Neural progenitor cell (in vitro differentiated cells): ENCODE results near the gene CACNA1C. TPM values are rescaled to one million over a fixed set of nuclear protein-coding genes. Genes with fewer than 3 reads are reported as not detected.

Experiments used
- DNase-seq: peaks from one replicate; pipeline ENCODE4 v3.0.0-alpha.2; 2016; ENCODE audit warnings: low spot score
- H2AFZ ChIP-seq: fragments of 200-600 bp; sonication (generic); replicated peaks from 2 replicates; pipeline ENCODE4 v1.6.1; 2016; ENCODE audit warnings: antibody characterized with exemption
- H3F3A ChIP-seq: fragments of 200-600 bp; sonication (generic); 2 replicates; pipeline ENCODE4 v1.6.1; 2016; ENCODE audit warnings: antibody characterized with exemption, low read depth
- H3K27ac ChIP-seq: fragments of 200-600 bp; sonication (generic); 2 replicates; pipeline ENCODE4 v1.5.1; 2016; ENCODE audit warnings: mild to moderate bottlenecking
- H3K27me3 ChIP-seq: fragments of 200-600 bp; sonication (generic); 2 replicates; pipeline ENCODE4 v1.6.1; 2016; ENCODE audit warnings: mild to moderate bottlenecking, moderate library complexity
- H3K36me3 ChIP-seq: fragments of 200-600 bp; sonication (generic); 2 replicates; pipeline ENCODE4 v1.5.1; 2016
- H3K4me1 ChIP-seq: fragments of 200-600 bp; sonication (generic); 2 replicates; pipeline ENCODE4 v1.6.1; 2016; ENCODE audit warnings: mixed run types
- H3K4me2 ChIP-seq: fragments of 200-600 bp; sonication (generic); 2 replicates; pipeline ENCODE4 v1.6.1; 2016
- H3K4me3 ChIP-seq: fragments of 200-600 bp; sonication (generic); 2 replicates; pipeline ENCODE4 v1.5.1; 2016
- H3K79me2 ChIP-seq: fragments of 200-600 bp; sonication (generic); 2 replicates; pipeline ENCODE4 v1.6.1; 2016; ENCODE audit warnings: low read depth
- H3K9ac ChIP-seq: fragments of 200-600 bp; sonication (generic); 2 replicates; pipeline ENCODE4 v1.6.1; 2016
- H3K9me3 ChIP-seq: fragments of 200-600 bp; sonication (generic); 2 replicates; pipeline ENCODE4 v1.5.1; 2016; ENCODE audit warnings: low read depth
- H4K20me1 ChIP-seq: fragments of 200-600 bp; sonication (generic); 2 replicates; pipeline ENCODE4 v1.6.1; 2016; ENCODE audit warnings: low read depth
- H3K27ac Mint-ChIP-seq: 3 replicates; pipeline ENCODE4 v1.8.0; 2021; ENCODE audit warnings: mixed read lengths
- H3K27me3 Mint-ChIP-seq: 2 replicates; pipeline ENCODE4 v1.8.0; 2022; ENCODE audit warnings: low read depth, mild to moderate bottlenecking, inconsistent platforms, moderate library complexity, mixed read lengths; ENCODE audit not compliant: insufficient read depth
- H3K36me3 Mint-ChIP-seq: 3 replicates; pipeline ENCODE4 v1.8.0; 2021; ENCODE audit warnings: mixed read lengths
- H3K4me1 Mint-ChIP-seq: 3 replicates; pipeline ENCODE4 v1.8.0; 2021; ENCODE audit warnings: mixed read lengths
- H3K4me3 Mint-ChIP-seq: 3 replicates; pipeline ENCODE4 v1.8.0; 2021; ENCODE audit warnings: mild to moderate bottlenecking, moderate library complexity, mixed read lengths
- H3K9me3 Mint-ChIP-seq: 3 replicates; pipeline ENCODE4 v1.8.0; 2020; ENCODE audit warnings: mixed read lengths
- CTCF ChIP-seq: fragments of 200-600 bp; sonication (generic); IDR thresholded peaks from 2 replicates; pipeline ENCODE4 v1.5.1; 2017; ENCODE audit warnings: antibody characterized with exemption, mild to moderate bottlenecking
- EZH2 ChIP-seq: fragments of 200-600 bp; sonication (generic); IDR thresholded peaks from 2 replicates; pipeline ENCODE4 v1.6.1; 2017; ENCODE audit warnings: antibody characterized with exemption, mild to moderate bottlenecking, moderate library complexity
- EZH2phosphoT487 ChIP-seq: fragments of 200-600 bp; sonication (generic); IDR thresholded peaks from 2 replicates; pipeline ENCODE4 v1.6.1; 2017; ENCODE audit warnings: antibody characterized with exemption
- total RNA-seq: library from RNA; depleted of rRNA; stranded (reverse); fragments of >200 nt; gene quantifications from 2 replicates; pipeline ENCODE4 v1.2.3, GENCODE V29; 2015; ENCODE audit warnings: low replicate concordance

The CACNA1C gene
- total RNA-seq, 1 donor from 2014 or later: 2.7 TPM

DNA sequence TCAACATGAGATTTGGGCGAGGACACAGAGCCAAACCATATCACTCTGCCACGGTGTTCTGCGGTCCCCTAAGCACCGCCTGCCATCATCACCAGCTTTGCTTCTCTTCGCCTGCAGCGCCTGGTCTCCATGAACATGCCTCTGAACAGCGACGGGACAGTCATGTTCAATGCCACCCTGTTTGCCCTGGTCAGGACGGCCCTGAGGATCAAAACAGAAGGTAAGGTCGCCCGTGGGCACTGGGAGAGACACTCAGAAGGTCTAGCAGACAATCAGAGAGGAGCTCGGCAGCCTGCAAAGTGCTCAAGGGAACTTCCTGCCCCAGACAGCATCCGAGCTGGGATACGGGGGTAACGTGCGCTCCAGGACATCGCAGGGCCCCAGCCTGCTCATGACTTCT, 616.0 kb downstream of the CACNA1C start:
- H3K27me3 ChIP-seq: no peaks in the 10 kb centered on the region
- TF ChIP-seq CTCF (no peak), EZH2phosphoT487 (no peak), EZH2 (no peak)

GRCh38 chr12:2669560-2669959, 616.8 kb downstream of the CACNA1C start:
- no peaks in the 10 kb centered on the region for H3K4me1 ChIP-seq
- no peak overlapping the region for H3K27ac ChIP-seq
- H3K27ac Mint-ChIP-seq: peak overlapping the region; percentile 5
- H3K9me3 Mint-ChIP-seq: no peaks in the 10 kb centered on the region
- H3K4me3 ChIP-seq: no peak overlapping the region
- H3K79me2 ChIP-seq: no peaks in the 10 kb centered on the region
- H3K4me3 Mint-ChIP-seq: no peak overlapping the region
- TF ChIP-seq CTCF: no peak
- TF ChIP-seq EZH2phosphoT487: no peak
- TF ChIP-seq EZH2: no peak
- H3K9me3 ChIP-seq: no peaks in the 10 kb centered on the region
- no peaks in the 10 kb centered on the region for H3K36me3 Mint-ChIP-seq
- no peaks in the 10 kb centered on the region for H3F3A ChIP-seq
- no peak overlapping the region for H3K9ac ChIP-seq
- H3K27me3 ChIP-seq: no peaks in the 10 kb centered on the region
- H3K27me3 Mint-ChIP-seq: peaks cover 6% of the 10 kb centered on the region
- no peak for DNase-seq
- H3K4me2 ChIP-seq: no peak overlapping the region
- H3K36me3 ChIP-seq: no peaks in the 10 kb centered on the region
- H2AFZ ChIP-seq: no peak overlapping the region
- no peaks in the 10 kb centered on the region for H3K4me1 Mint-ChIP-seq
- H4K20me1 ChIP-seq: no peaks in the 10 kb centered on the region

More for the DNA sequence above, 616.0 kb downstream of the CACNA1C start:
- H3K4me2 ChIP-seq: no peak overlapping the region
- Mint-ChIP-seq H3K27me3 (peaks cover 6% of the 10 kb centered on the region), H3K4me1 (no peaks in the 10 kb centered on the region), H3K27ac (no peak overlapping the region), H3K36me3 (no peaks in the 10 kb centered on the region), H3K4me3 (no peak overlapping the region), H3K9me3 (no peaks in the 10 kb centered on the region)
- H3K4me3 ChIP-seq: no peak overlapping the region
- H3K27ac ChIP-seq: no peak overlapping the region
- H4K20me1 ChIP-seq: no peaks in the 10 kb centered on the region
- H3K4me1 ChIP-seq: no peaks in the 10 kb centered on the region
- no peak for DNase-seq
- no peaks in the 10 kb centered on the region for H3F3A ChIP-seq
- no peak overlapping the region for H2AFZ ChIP-seq
- no peaks in the 10 kb centered on the region for H3K36me3 ChIP-seq
- no peaks in the 10 kb centered on the region for H3K9me3 ChIP-seq
- H3K9ac ChIP-seq: no peak overlapping the region
- H3K79me2 ChIP-seq: no peaks in the 10 kb centered on the region

GRCh38 chr12:2672863-2673262, 620.1 kb downstream of the CACNA1C start:
- H3K9me3 ChIP-seq: no peaks in the 10 kb centered on the region
- Mint-ChIP-seq H3K4me1 (peaks cover 3% of the 10 kb centered on the region), H3K36me3 (no peaks in the 10 kb centered on the region), H3K9me3 (no peaks in the 10 kb centered on the region), H3K27me3 (peaks cover 5% of the 10 kb centered on the region), H3K27ac (no peak overlapping the region), H3K4me3 (no peak overlapping the region)
- no peak overlapping the region for H3K27ac ChIP-seq
- no peak overlapping the region for H3K4me2 ChIP-seq
- H3F3A ChIP-seq: no peaks in the 10 kb centered on the region
- no peaks in the 10 kb centered on the region for H3K36me3 ChIP-seq
- H3K4me3 ChIP-seq: no peak overlapping the region
- no peak for DNase-seq
- H2AFZ ChIP-seq: no peak overlapping the region
- no peaks in the 10 kb centered on the region for H3K4me1 ChIP-seq
- TF ChIP-seq EZH2 (no peak), CTCF (no peak), EZH2phosphoT487 (no peak)
- no peaks in the 10 kb centered on the region for H3K27me3 ChIP-seq
- H3K79me2 ChIP-seq: no peaks in the 10 kb centered on the region
- no peak overlapping the region for H3K9ac ChIP-seq
- no peaks in the 10 kb centered on the region for H4K20me1 ChIP-seq
